Keratinocyte (primary cell): ENCODE data around the gene HEMK1.

Experiments
- EZH2 ChIP-seq: IDR thresholded peaks from one replicate; pipeline ENCODE4 v1.6.1; 2012; ENCODE audit warnings: inconsistent platforms, mild to moderate bottlenecking, low read length, moderate library complexity
- TF ChIP-seq, protein P1 (sequence below), 3 experiments: IDR thresholded peaks in 1 of 3; conservative IDR thresholded peaks in 1 of 3; optimal IDR thresholded peaks in 1 of 3; 2 replicates in 2 of 3; 3 replicates in 1 of 3; pipeline versions ENCODE3 to v1.5.1; 2011; ENCODE audit warnings: low read length in 3 of 3, mild to moderate bottlenecking in 3 of 3, moderate library complexity in 2 of 3, control low read depth in 1 of 3, inconsistent platforms in 1 of 3; ENCODE audit not compliant: insufficient read depth in 2 of 3; ENCODE audit errors: extremely low read depth in 1 of 3

DNA sequence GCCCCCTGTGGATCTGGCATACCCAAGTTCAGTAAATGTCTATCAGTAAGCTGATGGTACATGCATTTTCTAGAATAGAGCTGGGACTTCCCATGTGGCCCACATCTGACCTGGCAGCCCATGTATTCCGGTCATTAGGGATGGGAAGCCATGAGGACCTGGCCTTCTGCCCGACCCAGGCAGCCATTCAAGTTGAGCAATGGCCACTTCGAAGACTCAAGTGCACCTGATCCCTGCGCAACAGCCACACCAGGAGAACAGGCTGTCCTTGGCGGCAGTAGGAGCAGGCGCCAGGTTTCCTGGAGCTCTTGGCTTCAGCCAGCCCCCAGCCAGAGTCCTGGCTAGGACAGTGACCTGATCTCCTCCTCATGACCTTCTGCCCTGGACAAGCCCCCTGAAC lies 14.6 kb downstream of the HEMK1 start:
- TF ChIP-seq, protein P1, sequence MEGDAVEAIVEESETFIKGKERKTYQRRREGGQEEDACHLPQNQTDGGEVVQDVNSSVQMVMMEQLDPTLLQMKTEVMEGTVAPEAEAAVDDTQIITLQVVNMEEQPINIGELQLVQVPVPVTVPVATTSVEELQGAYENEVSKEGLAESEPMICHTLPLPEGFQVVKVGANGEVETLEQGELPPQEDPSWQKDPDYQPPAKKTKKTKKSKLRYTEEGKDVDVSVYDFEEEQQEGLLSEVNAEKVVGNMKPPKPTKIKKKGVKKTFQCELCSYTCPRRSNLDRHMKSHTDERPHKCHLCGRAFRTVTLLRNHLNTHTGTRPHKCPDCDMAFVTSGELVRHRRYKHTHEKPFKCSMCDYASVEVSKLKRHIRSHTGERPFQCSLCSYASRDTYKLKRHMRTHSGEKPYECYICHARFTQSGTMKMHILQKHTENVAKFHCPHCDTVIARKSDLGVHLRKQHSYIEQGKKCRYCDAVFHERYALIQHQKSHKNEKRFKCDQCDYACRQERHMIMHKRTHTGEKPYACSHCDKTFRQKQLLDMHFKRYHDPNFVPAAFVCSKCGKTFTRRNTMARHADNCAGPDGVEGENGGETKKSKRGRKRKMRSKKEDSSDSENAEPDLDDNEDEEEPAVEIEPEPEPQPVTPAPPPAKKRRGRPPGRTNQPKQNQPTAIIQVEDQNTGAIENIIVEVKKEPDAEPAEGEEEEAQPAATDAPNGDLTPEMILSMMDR (optimal IDR thresholded peaks at IDR 0.05 in 1 of 3, IDR thresholded peaks at IDR 0.05 in 1 of 3, conservative IDR thresholded peaks at IDR 0.05 in 1 of 3; ENCODE audit: extremely low read depth in 1 of 3, insufficient read depth in 2 of 3, low read length in 3 of 3): no peak
- TF ChIP-seq EZH2: no peak
